Heart left ventricle (tissue), 16 donors: Measurements from ENCODE around the gene MYL6B. TPM values are rescaled to one million over a fixed set of nuclear protein-coding genes. Genes with fewer than 3 reads are reported as not detected.

Source experiments
- ATAC-seq, 4 donors: fragments of 200-7000 bp; cut with Tn5 transposase; one replicate each; pipeline ENCODE4 v1.9.1; 2020 to 2022; ENCODE audit warnings: moderate library complexity in 4 of 4, mild to moderate bottlenecking in 3 of 4, moderate number of reproducible peaks in 1 of 4
- DNase-seq, 5 donors: peaks; one replicate each; pipeline ENCODE4 v3.0.0-alpha.2; 2020
- H3K27ac ChIP-seq, 12 donors: fragments of 200-600 bp; sonication (generic) in 4 of 12; one replicate each; pipeline versions ENCODE4 v1.5.0 to v1.8.0; 2016 to 2022; ENCODE audit warnings: mild to moderate bottlenecking in 2 of 12
- H3K27me3 ChIP-seq, 9 donors: fragments of 200-600 bp; sonication (generic) in 2 of 9; one replicate each; pipeline versions ENCODE4 v1.5.1 to v1.8.0; 2016 to 2022; ENCODE audit warnings: mild to moderate bottlenecking in 3 of 9
- H3K36me3 ChIP-seq, 9 donors: fragments of 200-600 bp; sonication (generic) in 2 of 9; one replicate each; pipeline versions ENCODE4 v1.5.0 to v1.8.0; 2018 to 2022; ENCODE audit warnings: mild to moderate bottlenecking in 2 of 9
- H3K4me1 ChIP-seq, 12 donors: fragments of 200-600 bp; sonication (generic) in 4 of 12; one replicate each; pipeline versions ENCODE4 v1.5.0 to v1.8.0; 2016 to 2022; ENCODE audit warnings: mild to moderate bottlenecking in 3 of 12
- H3K4me3 ChIP-seq, 12 donors: fragments of 200-600 bp; sonication (generic) in 4 of 12; one replicate each; pipeline versions ENCODE4 v1.5.0 to v1.8.0; 2017 to 2022; ENCODE audit warnings: mild to moderate bottlenecking in 9 of 12, moderate library complexity in 4 of 12
- H3K9me3 ChIP-seq, 12 donors: fragments of 200-600 bp; sonication (generic) in 4 of 12; one replicate each; pipeline versions ENCODE4 v1.5.0 to v1.8.0; 2016 to 2022; ENCODE audit warnings: mild to moderate bottlenecking in 1 of 12
- POLR2A ChIP-seq, 2 donors: fragments of 450-650 bp; IDR thresholded peaks; one replicate each; pipeline ENCODE4 v1.6.1; 2017; ENCODE audit warnings: antibody characterized with exemption in 2 of 2, mild to moderate bottlenecking in 2 of 2, moderate library complexity in 2 of 2
- WGBS, 4 donors: extraction: QIAGEN DNeasy Blood & Tissue Kit in 2 of 4; methylation state at CpG; one replicate each; pipeline versions ENCODE4 v1.1.5 to v1.1.7; 2013 to 2018; 5-methylcytosine and 5-hydroxymethylcytosine counted together
- intact Hi-C, 10 donors: fragments of 100-400 bp; cut with DNase I; formaldehyde crosslinking; loops; one replicate each; pipeline versions ENCODE4 v1.11.1 to v1.14.2; 2022
- polyA plus RNA-seq, 2 donors: library from polyadenylated mRNA; stranded (reverse); fragments of 200-250 nt; gene quantifications; one replicate each; pipeline ENCODE4 v1.2.3, GENCODE V29; 2013
- total RNA-seq, 9 donors: library from RNA; depleted of rRNA in 2 of 9; stranded (reverse); fragments of >200 nt in 2 of 9; fragmentation: NEBNext Ultra II Directional in 3 of 9; extraction: Animal tissue kit (Norgen Biotek cat#: 25700) in 3 of 9; gene quantifications; one replicate each; pipeline versions ENCODE4 v1.1.0 to v1.2.4, GENCODE V29; 2016 to 2023
- TF ChIP-seq, protein P1 (sequence below), 12 donors: fragments of 200-600 bp; sonication (generic) in 4 of 12; IDR thresholded peaks; one replicate each; pipeline versions ENCODE4 v1.5.0 to v1.8.0; 2018 to 2022; ENCODE audit warnings: antibody characterized with exemption in 12 of 12, mild to moderate bottlenecking in 5 of 12
- donor health status: ischemic (EF 13 %, LVEDD 7.1; RV severe dilation, severe dysfunction).
- donor health status: healthy with polysubstance abuse.
- donor health status: DM: no; HTN: yes; CAD: no.
- donor health status: DM: no; HTN: no; CAD: no.
- donor health status: ischemic (EF 25% LVEDD 6.9; RV normal size, moderate dysfunction).
- donor health status: ischemic (EF 25% LVEDD 5.7; RV mildly dilated, moderate dysfunction).
- donor health status: healthy.
- donor health status: DM: yes; HTN: yes; CAD: no.
- donor health status: ischemic (EF 35%, LVEDD 5.7; RV mildly dilated, moderate dysfunction).
- donor health status: nonischemic (EF 11% LVEDD 7.7; RV severe dilation, severe dysfunction).
- donor health status: DM: yes; HTN: yes; CAD: no.
- donor health status: PGD.
- donor health status: ischemic (EF 29% LVEDD 5.4; RV normal size, mild dysfunction).
- donor health status: nonischemic (EF 23%, LVEDD 6.1; RV moderate dilation, normal function).

MYL6B gene
- total and polyA plus RNA-seq, 11 donors, result 27.5 to 65.9 (median 41.1) TPM

GRCh38 chr12:56152756-56153677 lies 630 bp downstream of the MYL6B start:
- Histone ChIP-seq H3K27ac (peak overlapping the region in 10 of 12 donors; percentile 92 to 98 (median 94)), H3K27me3 (no peaks in the 10 kb centered on the region), H3K4me3 (peak overlapping the region; percentile 22 to 92 (median 72)), H3K4me1 (peaks cover 4 to 36% (median 23%) of the 10 kb centered on the region in 12 donors), H3K36me3 (peaks cover 0 to 12% (median 0%) of the 10 kb centered on the region in 9 donors), H3K9me3 (no peaks in the 10 kb centered on the region)
- no peak for TF ChIP-seq POLR2A (IDR thresholded peaks at IDR 0.05)
- TF ChIP-seq, protein P1, sequence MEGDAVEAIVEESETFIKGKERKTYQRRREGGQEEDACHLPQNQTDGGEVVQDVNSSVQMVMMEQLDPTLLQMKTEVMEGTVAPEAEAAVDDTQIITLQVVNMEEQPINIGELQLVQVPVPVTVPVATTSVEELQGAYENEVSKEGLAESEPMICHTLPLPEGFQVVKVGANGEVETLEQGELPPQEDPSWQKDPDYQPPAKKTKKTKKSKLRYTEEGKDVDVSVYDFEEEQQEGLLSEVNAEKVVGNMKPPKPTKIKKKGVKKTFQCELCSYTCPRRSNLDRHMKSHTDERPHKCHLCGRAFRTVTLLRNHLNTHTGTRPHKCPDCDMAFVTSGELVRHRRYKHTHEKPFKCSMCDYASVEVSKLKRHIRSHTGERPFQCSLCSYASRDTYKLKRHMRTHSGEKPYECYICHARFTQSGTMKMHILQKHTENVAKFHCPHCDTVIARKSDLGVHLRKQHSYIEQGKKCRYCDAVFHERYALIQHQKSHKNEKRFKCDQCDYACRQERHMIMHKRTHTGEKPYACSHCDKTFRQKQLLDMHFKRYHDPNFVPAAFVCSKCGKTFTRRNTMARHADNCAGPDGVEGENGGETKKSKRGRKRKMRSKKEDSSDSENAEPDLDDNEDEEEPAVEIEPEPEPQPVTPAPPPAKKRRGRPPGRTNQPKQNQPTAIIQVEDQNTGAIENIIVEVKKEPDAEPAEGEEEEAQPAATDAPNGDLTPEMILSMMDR (IDR thresholded peaks at IDR 0.05), result no peak
- 7 to 16% (median 15%) methylated on average over 8 of the region's 8 CpGs for WGBS, 4 donors
- peak in 1 of 5 donors; percentile 15 for DNase-seq
- intact Hi-C loops, result loop anchor here in 2 of 10 donors (2.0 kb wide), 1 partner anchor 24 kb away; the partner anchor contains the start of gene ESYT1 (in 2 of the 2)
- no peak for ATAC-seq

- WGBS, 4 donors, result 78 to 87% (median 82%) methylated on average over 5 of the region's 5 CpGs
- intact Hi-C loops, result loop anchor here in 2 of 10 donors (2.0 kb wide), 1 partner anchor 25 kb away; the partner anchor contains the start of gene ESYT1 (in 2 of the 2)
Measured at GRCh38 chr12:56153678-56154065, 1.3 kb downstream of the MYL6B start.

GRCh38 chr12:56154246-56154771 lies 1.9 kb downstream of the MYL6B start:
- H3K27ac ChIP-seq, result no peak overlapping the region
- H3K36me3 ChIP-seq, result peaks cover 0 to 10% (median 1%) of the 10 kb centered on the region in 9 donors
- WGBS, 4 donors, result 88 to 97% (median 90%) methylated on average over 1 of the region's 1 CpG
- no peak overlapping the region for H3K4me3 ChIP-seq
- no peak for ATAC-seq
- H3K9me3 ChIP-seq, result no peaks in the 10 kb centered on the region
- intact Hi-C loops, result no loop called here
- no peak for DNase-seq
- H3K27me3 ChIP-seq, result no peaks in the 10 kb centered on the region
- H3K4me1 ChIP-seq, result peaks cover 4 to 36% (median 23%) of the 10 kb centered on the region in 12 donors
- TF ChIP-seq, protein P1 (IDR thresholded peaks at IDR 0.05), result no peak
- TF ChIP-seq POLR2A (IDR thresholded peaks at IDR 0.05), result no peak

More at GRCh38 chr12:56153678-56154065, 1.3 kb downstream of the MYL6B start:
- H3K9me3 ChIP-seq, result no peaks in the 10 kb centered on the region
- H3K27ac ChIP-seq, result no peak overlapping the region
- no peak overlapping the region for H3K4me3 ChIP-seq
- peaks cover 4 to 36% (median 23%) of the 10 kb centered on the region in 12 donors for H3K4me1 ChIP-seq
- H3K27me3 ChIP-seq, result no peaks in the 10 kb centered on the region
- peaks cover 0 to 12% (median 0%) of the 10 kb centered on the region in 9 donors for H3K36me3 ChIP-seq
- ATAC-seq (no peak), DNase-seq (no peak)
- TF ChIP-seq, protein P1 (IDR thresholded peaks at IDR 0.05), result no peak
- TF ChIP-seq POLR2A (IDR thresholded peaks at IDR 0.05), result no peak

GRCh38 chr12:56154818-56155217 lies 2.4 kb downstream of the MYL6B start:
- no peaks in the 10 kb centered on the region for H3K9me3 ChIP-seq
- DNase-seq (no peak), ATAC-seq (no peak)
- 90 to 94% (median 93%) methylated on average over 5 of the region's 5 CpGs for WGBS, 4 donors
- peaks cover 4 to 41% (median 27%) of the 10 kb centered on the region in 12 donors for H3K4me1 ChIP-seq
- no peak overlapping the region for H3K4me3 ChIP-seq
- H3K36me3 ChIP-seq, result peaks cover 0 to 10% (median 6%) of the 10 kb centered on the region in 9 donors
- intact Hi-C loops, result loop anchor here in 4 of 10 donors (5.0 kb wide), 2 partner anchors 33 to 38 kb away; partner anchors contain the start of genes RPL41 (in 3 of the 4) and ZC3H10 (in 3 of the 4)
- no peaks in the 10 kb centered on the region for H3K27me3 ChIP-seq
- H3K27ac ChIP-seq, result no peak overlapping the region
- TF ChIP-seq, protein P1 (IDR thresholded peaks at IDR 0.05), result no peak
- TF ChIP-seq POLR2A (IDR thresholded peaks at IDR 0.05), result no peak
